Lung (tissue), 12 donors: ENCODE measurements around the gene DSEL. TPM values are rescaled to one million over a fixed set of nuclear protein-coding genes. Genes with fewer than 3 reads are reported as not detected.

ENCODE experiments used
- ATAC-seq: fragments of 200-7000 bp; cut with Tn5 transposase; one replicate; pipeline ENCODE4 v1.9.1; 2020; ENCODE audit warnings: moderate number of reproducible peaks; ENCODE audit not compliant: insufficient read depth, low FRiP score
- DNase-seq, 3 donors: peaks; one replicate each; pipeline ENCODE4 v3.0.0-alpha.2; 2013 to 2017
- H3K27ac ChIP-seq, 2 donors: one replicate each; pipeline ENCODE4 v1.5.1; 2013; ENCODE audit warnings: mild to moderate bottlenecking in 2 of 2, moderate library complexity in 2 of 2, control low read depth in 1 of 2, inconsistent platforms in 1 of 2, low read depth in 1 of 2, low read length in 1 of 2
- H3K27me3 ChIP-seq, 3 donors: one replicate each; pipeline ENCODE4 v1.5.1; 2013; ENCODE audit warnings: low read length in 2 of 3; ENCODE audit not compliant: control insufficient read depth in 3 of 3, insufficient read depth in 3 of 3
- H3K36me3 ChIP-seq, 4 donors: one replicate each; pipeline ENCODE4 v1.5.1; 2013; ENCODE audit warnings: low read length in 4 of 4, mild to moderate bottlenecking in 1 of 4, moderate library complexity in 1 of 4; ENCODE audit not compliant: control insufficient read depth in 4 of 4, insufficient read depth in 4 of 4
- H3K4me1 ChIP-seq, 5 donors: one replicate each; pipeline ENCODE4 v1.5.1; 2013; ENCODE audit warnings: low read length in 5 of 5, mild to moderate bottlenecking in 2 of 5, moderate library complexity in 1 of 5; ENCODE audit not compliant: control insufficient read depth in 5 of 5, insufficient read depth in 5 of 5
- H3K4me3 ChIP-seq: one replicate; pipeline ENCODE4 v1.5.1; 2013; ENCODE audit warnings: mild to moderate bottlenecking, control low read depth, moderate library complexity
- H3K9ac ChIP-seq, 2 donors: one replicate each; pipeline ENCODE4 v1.5.1; 2013; ENCODE audit warnings: low read length in 2 of 2, control low read depth in 1 of 2; ENCODE audit not compliant: insufficient read depth in 1 of 2
- H3K9me3 ChIP-seq, 4 donors: one replicate each; pipeline ENCODE4 v1.5.1; 2013; ENCODE audit warnings: low read length in 3 of 4, mild to moderate bottlenecking in 1 of 4, moderate library complexity in 1 of 4; ENCODE audit not compliant: control insufficient read depth in 4 of 4, insufficient read depth in 3 of 4
- WGBS, 2 donors: extraction: QIAGEN DNeasy Blood & Tissue Kit; methylation state at CpG; one replicate each; pipeline ENCODE4 v1.1.7; 2013; 5-methylcytosine and 5-hydroxymethylcytosine counted together
- polyA plus RNA-seq, 2 donors: library from polyadenylated mRNA; stranded (reverse); fragments of 200-250 nt; gene quantifications; one replicate each; pipeline ENCODE4 v1.2.1, GENCODE V29; 2013
- total RNA-seq, 2 donors: library from RNA; depleted of rRNA in 1 of 2; stranded (reverse); fragments of >200 nt in 1 of 2; gene quantifications; one replicate each; pipeline ENCODE4 v1.2.1, GENCODE V29; 2014 to 2021
- TF ChIP-seq, protein P1 (sequence below): IDR thresholded peaks from 2 replicates; pipeline ENCODE4 v1.5.1; 2012; ENCODE audit warnings: mild to moderate bottlenecking; ENCODE audit errors: control extremely low read depth, extremely low read depth
- donor health status: control.
- donor health status: control.
- donor health status: Bipolar disorder and iron deficiency.
- donor health status: healthy.
- donor health status: DM: yes; HTN: yes; CAD: no.

The DSEL gene
- total and polyA plus RNA-seq, 4 donors, result 1.4 to 13.0 (median 5.6) TPM

DNA sequence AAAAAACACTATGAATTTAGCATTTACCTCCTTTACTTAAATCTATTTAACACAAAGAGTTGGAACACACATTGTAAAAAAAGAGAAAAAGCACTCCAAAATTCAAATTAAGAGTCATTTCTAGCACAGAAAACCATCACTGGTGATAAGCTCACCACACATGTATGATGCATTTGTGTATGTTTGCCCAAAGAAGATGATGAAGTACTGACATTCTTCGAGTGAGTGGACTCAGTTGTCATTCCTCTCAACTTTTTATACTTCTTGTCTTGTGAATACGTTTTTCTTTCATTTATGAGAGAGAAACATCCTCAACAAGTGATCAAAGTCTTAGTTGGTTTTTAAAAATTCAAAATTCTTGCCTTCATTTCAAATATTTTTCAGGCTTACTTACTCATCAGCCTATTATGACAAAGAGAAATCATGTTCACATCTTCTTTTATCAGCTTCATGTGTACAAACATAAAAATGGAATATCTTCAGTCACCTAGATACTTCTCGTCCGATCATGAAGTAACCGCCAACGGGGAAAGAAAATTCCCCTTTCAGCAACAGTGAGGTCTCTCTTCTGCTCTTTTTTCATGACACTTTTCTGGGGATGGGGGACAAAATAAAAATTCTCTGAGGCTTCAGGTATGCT lies 1.5 kb downstream of the DSEL start:
- Histone ChIP-seq H3K27me3 (no peaks in the 10 kb centered on the region), H3K4me3 (no peak overlapping the region), H3K9ac (peak overlapping the region in 1 of 2 donors; percentile 81), H3K36me3 (peaks cover 0 to 15% (median 7%) of the 10 kb centered on the region in 4 donors), H3K9me3 (no peaks in the 10 kb centered on the region), H3K4me1 (peaks cover 0 to 41% (median 3%) of the 10 kb centered on the region in 5 donors), H3K27ac (no peak overlapping the region)
- DNase-seq, result peak in 2 of 3 donors; percentile 6 to 22
- 77 to 91% methylated on average over 6 of the region's 6 CpGs for WGBS, 2 donors
- no peak for ATAC-seq
- TF ChIP-seq, protein P1, sequence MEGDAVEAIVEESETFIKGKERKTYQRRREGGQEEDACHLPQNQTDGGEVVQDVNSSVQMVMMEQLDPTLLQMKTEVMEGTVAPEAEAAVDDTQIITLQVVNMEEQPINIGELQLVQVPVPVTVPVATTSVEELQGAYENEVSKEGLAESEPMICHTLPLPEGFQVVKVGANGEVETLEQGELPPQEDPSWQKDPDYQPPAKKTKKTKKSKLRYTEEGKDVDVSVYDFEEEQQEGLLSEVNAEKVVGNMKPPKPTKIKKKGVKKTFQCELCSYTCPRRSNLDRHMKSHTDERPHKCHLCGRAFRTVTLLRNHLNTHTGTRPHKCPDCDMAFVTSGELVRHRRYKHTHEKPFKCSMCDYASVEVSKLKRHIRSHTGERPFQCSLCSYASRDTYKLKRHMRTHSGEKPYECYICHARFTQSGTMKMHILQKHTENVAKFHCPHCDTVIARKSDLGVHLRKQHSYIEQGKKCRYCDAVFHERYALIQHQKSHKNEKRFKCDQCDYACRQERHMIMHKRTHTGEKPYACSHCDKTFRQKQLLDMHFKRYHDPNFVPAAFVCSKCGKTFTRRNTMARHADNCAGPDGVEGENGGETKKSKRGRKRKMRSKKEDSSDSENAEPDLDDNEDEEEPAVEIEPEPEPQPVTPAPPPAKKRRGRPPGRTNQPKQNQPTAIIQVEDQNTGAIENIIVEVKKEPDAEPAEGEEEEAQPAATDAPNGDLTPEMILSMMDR, result no peak

DNA sequence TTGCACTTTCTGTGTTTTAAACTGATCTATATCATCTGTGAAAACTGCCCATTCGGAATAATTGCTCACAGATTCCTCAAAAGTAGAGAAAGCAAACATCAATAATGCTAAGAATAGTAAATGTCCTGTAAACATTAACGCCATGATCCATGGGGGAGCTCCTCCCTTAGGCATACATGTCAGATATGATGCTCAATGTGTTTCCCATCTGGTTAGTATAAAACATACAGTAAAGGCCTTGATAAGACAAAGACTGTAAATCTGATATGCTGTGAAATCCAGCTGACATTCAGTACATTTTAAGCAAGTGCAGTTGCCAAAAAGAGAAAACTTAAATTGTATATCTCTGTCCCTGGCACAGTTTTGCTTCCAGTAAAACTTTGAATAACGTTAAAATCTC lies 2.1 kb downstream of the DSEL start:
- H3K36me3 ChIP-seq, result peaks cover 0 to 15% (median 7%) of the 10 kb centered on the region in 4 donors
- no peak overlapping the region for H3K9ac ChIP-seq
- H3K9me3 ChIP-seq, result no peaks in the 10 kb centered on the region
- TF ChIP-seq, protein P1, result no peak
- ATAC-seq (no peak), DNase-seq (peak in 2 of 3 donors; percentile 29 to 39)
- no peaks in the 10 kb centered on the region for H3K27me3 ChIP-seq
- no peak overlapping the region for H3K4me3 ChIP-seq
- H3K4me1 ChIP-seq, result peaks cover 0 to 46% (median 3%) of the 10 kb centered on the region in 5 donors
- no peak overlapping the region for H3K27ac ChIP-seq
- 84 to 88% methylated on average over 3 of the region's 3 CpGs for WGBS, 2 donors

DNA sequence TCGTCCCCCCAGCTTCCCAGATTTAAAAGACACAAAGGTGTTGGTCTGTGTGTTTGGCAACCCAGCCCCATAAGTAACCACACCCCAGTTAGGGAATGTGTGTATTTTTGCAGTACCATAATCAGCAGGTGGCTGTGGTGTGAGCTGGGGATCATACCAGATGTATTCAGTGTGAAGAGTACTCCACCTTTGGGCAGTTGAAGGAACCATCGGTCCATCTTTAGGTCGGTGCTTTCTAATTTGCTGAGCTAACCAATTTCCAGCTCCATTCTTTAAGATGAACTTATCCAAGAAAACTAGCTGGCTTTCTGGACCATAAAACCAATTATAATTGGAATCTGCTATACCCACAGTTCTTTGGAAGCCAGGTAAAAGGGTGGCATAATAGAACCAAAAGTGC lies 3.2 kb downstream of the DSEL start:
- no peaks in the 10 kb centered on the region for H3K27me3 ChIP-seq
- 81 to 83% methylated on average over 3 of the region's 3 CpGs for WGBS, 2 donors

More for the DNA sequence above, 3.2 kb downstream of the DSEL start:
- no peak for ATAC-seq
- Histone ChIP-seq H3K9ac (no peak overlapping the region), H3K27ac (no peak overlapping the region), H3K9me3 (no peaks in the 10 kb centered on the region), H3K36me3 (peaks cover 0 to 15% (median 7%) of the 10 kb centered on the region in 4 donors), H3K4me1 (peaks cover 0 to 52% (median 3%) of the 10 kb centered on the region in 5 donors), H3K4me3 (no peak overlapping the region)
- DNase-seq, result no peak
- TF ChIP-seq, protein P1, result no peak
